Stomach smooth muscle (tissue), 2 donors: ENCODE data around the gene PHF13.
A peak's percentile ranks its signal among the peaks of the same experiment; 100 is the strongest.

ENCODE experiments used
- H3K27ac ChIP-seq: one replicate; pipeline ENCODE4 v1.7.0; 2013; ENCODE audit warnings: mild to moderate bottlenecking, low read length, inconsistent platforms
- H3K27me3 ChIP-seq, 2 donors: one replicate each; pipeline ENCODE4 v1.7.0; 2013; ENCODE audit warnings: low read length in 2 of 2; ENCODE audit not compliant: insufficient read depth in 2 of 2, control insufficient read depth in 1 of 2
- H3K36me3 ChIP-seq, 2 donors: one replicate each; pipeline ENCODE4 v1.7.0; 2013; ENCODE audit warnings: low read length in 2 of 2; ENCODE audit not compliant: control insufficient read depth in 2 of 2, insufficient read depth in 2 of 2
- H3K4me1 ChIP-seq: one replicate; pipeline ENCODE4 v1.7.0; 2013; ENCODE audit warnings: low read length; ENCODE audit not compliant: control insufficient read depth, insufficient read depth
- H3K4me3 ChIP-seq, 2 donors: one replicate each; pipeline ENCODE4 v1.7.0; 2013; ENCODE audit warnings: low read length in 2 of 2
- H3K9ac ChIP-seq, 2 donors: one replicate each; pipeline ENCODE4 v1.7.0; 2013; ENCODE audit warnings: low read length in 2 of 2, mild to moderate bottlenecking in 1 of 2
- H3K9me3 ChIP-seq, 2 donors: one replicate each; pipeline ENCODE4 v1.7.0; 2013; ENCODE audit warnings: low read length in 2 of 2; ENCODE audit not compliant: control insufficient read depth in 2 of 2
- donor health status: healthy.
- donor health status: Pancreatic carcinoma.

PHF13 gene

DNA sequence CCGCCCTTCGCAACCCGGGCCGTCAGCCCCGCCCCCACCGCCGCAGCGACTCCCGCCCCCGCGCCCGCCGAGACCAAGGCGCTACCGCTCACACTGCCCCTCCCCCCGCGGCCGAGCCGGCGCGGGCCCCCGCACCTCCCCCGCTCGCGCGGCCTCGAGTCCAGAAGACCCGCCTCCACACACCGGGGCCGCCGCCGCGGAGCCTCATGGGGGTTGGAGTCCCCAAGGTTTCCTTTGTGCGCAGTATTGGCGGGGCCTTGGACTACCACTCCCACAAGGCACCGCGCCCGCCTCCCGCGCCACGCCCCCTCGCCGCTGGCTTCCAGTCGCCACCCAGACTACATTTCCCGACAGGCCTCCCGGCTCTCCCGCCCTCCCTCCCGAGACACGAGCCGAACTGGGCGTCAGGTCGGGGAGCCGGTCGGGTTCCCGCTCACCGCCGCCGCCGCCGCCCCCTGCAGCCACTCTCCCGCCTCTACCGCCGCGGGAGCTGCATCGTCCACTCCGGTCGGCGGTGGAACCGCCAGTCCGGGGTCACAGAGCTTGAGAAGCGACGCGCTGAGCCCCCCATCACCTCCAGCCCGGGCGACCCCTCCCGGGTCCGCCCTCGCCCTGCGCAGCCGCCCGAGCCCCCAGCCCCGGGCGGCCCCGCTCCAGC is at the start of gene PHF13:
Gene PHF13 (plus strand): TSS at position 371 of the 658 bp plus-strand sequence. CDS start 336 bp downstream, outside the sequence.
- peak within 1 kb of the TSS; percentile 97 for H3K27ac ChIP-seq
- peaks cover 3 to 8% of the 10 kb centered on the region in 2 donors for H3K36me3 ChIP-seq
- peaks cover 19% of the 10 kb centered on the region for H3K4me1 ChIP-seq
- no peaks in the 10 kb centered on the region for H3K9me3 ChIP-seq
- no peaks in the 10 kb centered on the region for H3K27me3 ChIP-seq
- peak within 1 kb of the TSS; percentile 94 to 99 for H3K9ac ChIP-seq
- peak within 1 kb of the TSS; percentile 98 for H3K4me3 ChIP-seq

DNA sequence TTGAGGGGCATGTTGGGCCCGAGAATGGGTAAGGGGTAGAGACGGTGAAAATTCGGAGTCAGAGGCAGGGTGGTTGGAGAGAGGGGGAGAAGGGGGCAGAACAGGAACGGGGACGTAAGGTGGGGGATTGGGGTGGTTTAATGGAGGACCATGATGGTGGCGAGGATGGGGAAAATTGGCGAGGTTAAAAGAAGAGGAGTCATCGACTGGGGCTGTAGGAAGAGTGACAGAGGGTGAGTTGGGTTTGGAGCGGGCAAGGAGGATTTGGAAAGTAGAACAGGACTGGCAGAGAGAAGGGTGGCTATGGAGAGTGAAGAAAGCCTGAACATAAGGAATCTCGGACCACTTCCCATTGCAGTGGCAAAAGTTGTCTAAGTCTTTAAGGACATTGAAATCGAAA is 44.5 kb upstream of the PHF13 start:
- Histone ChIP-seq H3K9ac (no peak overlapping the region), H3K4me3 (no peak overlapping the region), H3K27me3 (no peaks in the 10 kb centered on the region), H3K36me3 (no peaks in the 10 kb centered on the region), H3K4me1 (no peaks in the 10 kb centered on the region), H3K9me3 (no peaks in the 10 kb centered on the region), H3K27ac (no peak overlapping the region)

GRCh38 chr1:6570100-6570499 is 43.4 kb upstream of the PHF13 start:
- no peaks in the 10 kb centered on the region for H3K36me3 ChIP-seq
- H3K4me3 ChIP-seq, result no peak overlapping the region
- H3K4me1 ChIP-seq, result no peaks in the 10 kb centered on the region
- H3K27me3 ChIP-seq, result no peaks in the 10 kb centered on the region
- no peak overlapping the region for H3K9ac ChIP-seq
- no peak overlapping the region for H3K27ac ChIP-seq
- no peaks in the 10 kb centered on the region for H3K9me3 ChIP-seq

DNA sequence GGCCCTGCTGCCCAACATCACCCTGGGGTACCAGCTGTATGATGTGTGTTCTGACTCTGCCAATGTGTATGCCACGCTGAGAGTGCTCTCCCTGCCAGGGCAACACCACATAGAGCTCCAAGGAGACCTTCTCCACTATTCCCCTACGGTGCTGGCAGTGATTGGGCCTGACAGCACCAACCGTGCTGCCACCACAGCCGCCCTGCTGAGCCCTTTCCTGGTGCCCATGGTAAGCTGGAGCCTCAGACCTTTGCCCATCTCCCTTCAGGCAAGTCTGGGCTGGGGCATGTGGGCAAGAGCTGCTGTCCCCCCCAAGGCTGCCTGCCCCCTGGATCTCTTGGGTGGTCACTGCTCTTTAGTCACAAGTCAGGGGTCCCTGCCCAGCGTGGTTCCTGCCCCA is 42.5 kb upstream of the PHF13 start:
- Histone ChIP-seq H3K27ac (no peak overlapping the region), H3K9ac (no peak overlapping the region), H3K4me3 (no peak overlapping the region), H3K36me3 (no peaks in the 10 kb centered on the region), H3K4me1 (no peaks in the 10 kb centered on the region), H3K27me3 (no peaks in the 10 kb centered on the region), H3K9me3 (no peaks in the 10 kb centered on the region)

DNA sequence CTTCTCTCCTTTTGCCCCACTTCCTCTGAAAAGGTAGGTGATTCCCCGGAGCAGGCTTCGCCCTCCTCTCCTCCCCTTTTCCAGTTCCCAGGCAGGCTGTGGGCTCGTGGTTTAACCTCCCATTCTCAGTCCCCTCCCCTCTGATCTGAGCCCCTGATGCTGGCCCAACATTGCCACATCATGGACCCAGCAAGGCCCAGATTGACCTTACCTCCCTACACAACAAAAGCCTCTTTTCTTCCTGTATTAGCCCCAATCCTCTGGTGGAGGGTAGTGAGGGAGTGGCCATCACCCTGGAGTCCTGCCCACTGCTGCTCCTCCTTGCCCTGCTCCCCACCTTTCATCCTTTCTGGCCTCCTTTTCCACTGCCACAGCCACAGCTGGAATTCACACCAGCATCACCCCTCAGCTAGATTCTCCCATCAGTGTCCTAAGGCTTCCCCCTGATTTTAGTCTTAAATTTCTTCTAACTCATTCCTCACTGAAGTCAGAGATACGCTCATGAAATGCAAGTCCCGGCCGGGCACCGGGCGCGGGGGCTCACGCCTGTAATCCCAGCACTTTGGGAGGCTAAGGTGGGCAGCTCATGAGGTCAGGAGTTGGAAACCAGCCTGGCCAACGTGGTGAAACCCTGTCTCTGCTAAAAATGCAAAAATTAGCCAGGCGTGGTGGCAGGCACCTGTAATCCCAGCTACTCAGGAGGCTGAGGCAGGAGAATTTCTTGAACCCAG is 40.7 kb upstream of the PHF13 start:
- Histone ChIP-seq H3K9ac (no peak overlapping the region), H3K27ac (no peak overlapping the region), H3K9me3 (no peaks in the 10 kb centered on the region), H3K36me3 (no peaks in the 10 kb centered on the region), H3K4me1 (no peaks in the 10 kb centered on the region), H3K27me3 (no peaks in the 10 kb centered on the region), H3K4me3 (no peak overlapping the region)

DNA sequence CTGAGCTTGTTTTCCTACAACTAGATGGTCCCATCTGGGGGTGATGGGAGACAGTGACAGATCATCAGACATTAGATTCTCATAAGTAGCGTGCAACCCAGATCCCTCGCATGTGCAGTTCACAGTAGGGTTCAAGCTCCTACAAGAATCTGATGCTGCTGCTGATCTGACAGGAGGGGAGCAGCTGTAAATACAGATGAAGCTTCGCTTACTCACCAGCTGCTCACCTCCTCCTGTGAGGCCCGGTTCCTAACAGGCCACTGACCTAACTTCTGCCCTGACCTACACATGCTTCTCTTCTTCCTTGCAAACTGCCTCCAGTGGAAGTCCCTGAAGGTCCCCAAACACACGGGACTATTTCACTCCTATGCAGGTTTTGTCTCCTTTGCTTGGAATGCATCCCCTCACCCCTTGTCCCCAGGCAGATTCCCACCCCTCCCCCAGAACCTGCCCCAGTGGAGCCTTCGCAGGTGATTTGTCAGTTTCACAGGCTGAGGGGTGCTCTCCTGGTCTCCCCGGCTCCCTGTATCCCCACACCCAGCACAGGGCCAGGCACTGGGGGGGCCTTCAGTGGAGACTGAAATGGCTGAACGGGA is 39.4 kb upstream of the PHF13 start:
- Histone ChIP-seq H3K9me3 (no peaks in the 10 kb centered on the region), H3K4me3 (no peak overlapping the region), H3K27me3 (no peaks in the 10 kb centered on the region), H3K4me1 (peaks cover 4% of the 10 kb centered on the region), H3K9ac (no peak overlapping the region), H3K27ac (no peak overlapping the region), H3K36me3 (no peaks in the 10 kb centered on the region)

GRCh38 chr1:6574818-6575217 is 38.7 kb upstream of the PHF13 start:
- Histone ChIP-seq H3K4me3 (no peak overlapping the region), H3K27ac (no peak overlapping the region), H3K36me3 (no peaks in the 10 kb centered on the region), H3K27me3 (no peaks in the 10 kb centered on the region), H3K9me3 (no peaks in the 10 kb centered on the region), H3K9ac (no peak overlapping the region), H3K4me1 (peaks cover 8% of the 10 kb centered on the region)

DNA sequence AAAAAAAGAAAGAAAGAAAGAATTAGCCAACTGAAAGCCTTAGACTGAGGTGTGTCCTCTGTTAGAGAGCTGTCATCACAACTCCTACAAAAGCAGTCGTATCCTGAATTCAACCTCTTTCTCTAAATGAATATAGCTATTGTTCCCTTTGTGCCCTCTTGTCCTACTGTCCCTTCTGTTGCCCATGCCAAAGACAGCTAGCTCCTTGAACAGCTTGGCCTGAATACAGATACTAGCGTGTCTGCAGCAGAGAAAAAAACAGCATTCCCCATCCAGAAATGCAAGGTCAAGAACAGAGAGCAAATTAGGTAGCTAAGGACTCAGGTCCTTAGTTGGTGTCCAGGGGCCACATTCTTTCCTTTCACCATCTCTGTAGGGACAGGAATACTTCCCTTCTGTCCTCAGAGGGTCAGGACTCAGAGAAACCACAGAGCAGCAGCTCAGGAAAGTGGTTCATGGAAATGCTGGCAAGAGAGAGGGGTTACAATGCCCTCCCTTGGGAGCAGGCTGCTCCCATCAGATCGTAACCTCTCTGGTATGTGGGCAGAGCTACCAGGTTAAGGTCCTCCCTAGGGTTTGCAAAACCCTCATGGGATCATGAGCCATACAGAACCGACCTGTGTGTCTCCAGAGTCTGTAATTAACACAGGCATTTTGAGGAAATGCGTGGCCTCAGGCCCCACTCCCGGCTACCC is 35.6 kb upstream of the PHF13 start:
- Histone ChIP-seq H3K9ac (no peak overlapping the region), H3K9me3 (no peaks in the 10 kb centered on the region), H3K36me3 (peaks cover 4 to 6% of the 10 kb centered on the region in 2 donors), H3K4me1 (peaks cover 25% of the 10 kb centered on the region), H3K4me3 (no peak overlapping the region), H3K27ac (no peak overlapping the region), H3K27me3 (no peaks in the 10 kb centered on the region)

GRCh38 chr1:6578624-6579373 is 34.7 kb upstream of the PHF13 start:
- H3K4me1 ChIP-seq, result peaks cover 25% of the 10 kb centered on the region
- H3K27me3 ChIP-seq, result no peaks in the 10 kb centered on the region
- H3K4me3 ChIP-seq, result peak overlapping the region; percentile 84
- H3K27ac ChIP-seq, result peak overlapping the region; percentile 94
- peak overlapping the region; percentile 87 to 92 for H3K9ac ChIP-seq
- H3K9me3 ChIP-seq, result no peaks in the 10 kb centered on the region
- peaks cover 4 to 6% of the 10 kb centered on the region in 2 donors for H3K36me3 ChIP-seq
